MM.1S (cell line): ENCODE data around the gene NUP50.

Experiments
- DNase-seq: peaks from one replicate; pipeline ENCODE4 v3.0.0-alpha.2; 2015
- H2AFZ ChIP-seq: fragments of 300-600 bp; sonication (generic); 2 replicates; pipeline ENCODE4 v1.6.0; 2016; ENCODE audit warnings: antibody characterized with exemption, low read length
- H3F3A ChIP-seq: fragments of 300-600 bp; sonication (generic); 2 replicates; pipeline ENCODE4 v1.6.1; 2016; ENCODE audit warnings: mild to moderate bottlenecking, antibody characterized with exemption, low read length, moderate library complexity, mixed read lengths; ENCODE audit not compliant: insufficient read depth
- H3K27ac ChIP-seq: fragments of 300-600 bp; sonication (generic); 2 replicates; pipeline ENCODE4 v1.5.1; 2016; ENCODE audit warnings: mild to moderate bottlenecking, low read length
- H3K27me3 ChIP-seq: fragments of 300-600 bp; sonication (generic); replicated peaks from 2 replicates; pipeline ENCODE4 v1.6.0; 2016; ENCODE audit warnings: low read length; ENCODE audit not compliant: insufficient read depth
- H3K36me3 ChIP-seq: fragments of 300-600 bp; sonication (generic); replicated peaks from 2 replicates; pipeline ENCODE4 v1.6.1; 2016; ENCODE audit warnings: mild to moderate bottlenecking, low read length, mixed read lengths; ENCODE audit not compliant: insufficient read depth
- H3K4me1 ChIP-seq: fragments of 300-600 bp; sonication (generic); 2 replicates; pipeline ENCODE4 v1.6.1; 2016; ENCODE audit warnings: low read length, mixed read lengths
- H3K4me2 ChIP-seq: fragments of 300-600 bp; sonication (generic); 2 replicates; pipeline ENCODE4 v1.6.0; 2016; ENCODE audit warnings: low read depth, low read length
- H3K4me3 ChIP-seq: fragments of 300-600 bp; sonication (generic); 2 replicates; pipeline ENCODE4 v1.5.1; 2016; ENCODE audit warnings: low read length, mixed read lengths
- H3K79me2 ChIP-seq: fragments of 300-600 bp; sonication (generic); 2 replicates; pipeline ENCODE4 v1.6.1; 2016; ENCODE audit warnings: mixed run types, low read length, mixed read lengths
- H3K9ac ChIP-seq: fragments of 300-600 bp; sonication (generic); 2 replicates; pipeline ENCODE4 v1.6.1; 2016; ENCODE audit warnings: low read length, mixed read lengths
- H3K9me2 ChIP-seq: fragments of 300-600 bp; sonication (generic); replicated peaks from 2 replicates; pipeline ENCODE4 v1.6.1; 2016; ENCODE audit warnings: mild to moderate bottlenecking, low read length, mixed read lengths; ENCODE audit not compliant: insufficient read depth
- H3K9me3 ChIP-seq: fragments of 300-600 bp; sonication (generic); replicated peaks from 2 replicates; pipeline ENCODE4 v1.6.1; 2016; ENCODE audit warnings: mild to moderate bottlenecking, low read length, mixed read lengths; ENCODE audit not compliant: insufficient read depth
- H4K20me1 ChIP-seq: fragments of 300-600 bp; sonication (generic); 2 replicates; pipeline ENCODE4 v1.6.1; 2016; ENCODE audit warnings: mild to moderate bottlenecking, low read length, moderate library complexity, mixed read lengths; ENCODE audit not compliant: insufficient read depth
- CTCF ChIP-seq: fragments of 300-600 bp; sonication (generic); IDR thresholded peaks from 2 replicates; pipeline ENCODE4 v1.5.1; 2016; ENCODE audit warnings: antibody characterized with exemption, low read length, mixed read lengths
- EZH2 ChIP-seq: fragments of 300-600 bp; sonication (generic); optimal IDR thresholded peaks from 2 replicates; pipeline ENCODE3; 2017; ENCODE audit warnings: low read depth, mild to moderate bottlenecking, antibody characterized with exemption, low read length, mixed read lengths
- EZH2phosphoT487 ChIP-seq: fragments of 300-600 bp; sonication (generic); IDR thresholded peaks from 2 replicates; pipeline ENCODE4 v1.6.1; 2018; ENCODE audit warnings: antibody characterized with exemption, low read length

NUP50 gene

GRCh38 chr22:45203150-45203951 is 39.6 kb downstream of the NUP50 start:
- no peak for DNase-seq
- Histone ChIP-seq H4K20me1 (no peaks in the 10 kb centered on the region), H3K79me2 (peaks cover 10% of the 10 kb centered on the region), H3K9ac (no peak overlapping the region), H3K27me3 (no peaks in the 10 kb centered on the region), H3F3A (no peaks in the 10 kb centered on the region), H3K9me2 (no peaks in the 10 kb centered on the region), H3K4me2 (no peak overlapping the region), H3K9me3 (no peaks in the 10 kb centered on the region), H3K27ac (no peak overlapping the region), H2AFZ (no peak overlapping the region), H3K4me1 (no peaks in the 10 kb centered on the region), H3K4me3 (no peak overlapping the region), H3K36me3 (no peaks in the 10 kb centered on the region; the same call in 1 of the 2 replicates)
- no peak for TF ChIP-seq CTCF
- TF ChIP-seq EZH2phosphoT487: no peak
- no peak for TF ChIP-seq EZH2

GRCh38 chr22:45204241-45204640 is 40.5 kb downstream of the NUP50 start:
- H3K4me3 ChIP-seq: no peak overlapping the region
- DNase-seq: no peak
- H3K27ac ChIP-seq: no peak overlapping the region
- H3K27me3 ChIP-seq: no peaks in the 10 kb centered on the region
- no peak overlapping the region for H3K9ac ChIP-seq
- peaks cover 19% of the 10 kb centered on the region for H3K79me2 ChIP-seq
- H3F3A ChIP-seq: no peaks in the 10 kb centered on the region
- H3K9me3 ChIP-seq: no peaks in the 10 kb centered on the region
- H3K36me3 ChIP-seq: no peaks in the 10 kb centered on the region; the same call in 1 of the 2 replicates
- no peaks in the 10 kb centered on the region for H4K20me1 ChIP-seq
- TF ChIP-seq EZH2phosphoT487 (no peak), EZH2 (no peak), CTCF (no peak)
- H3K4me1 ChIP-seq: no peaks in the 10 kb centered on the region
- H3K4me2 ChIP-seq: no peak overlapping the region
- no peak overlapping the region for H2AFZ ChIP-seq
- no peaks in the 10 kb centered on the region for H3K9me2 ChIP-seq

DNA sequence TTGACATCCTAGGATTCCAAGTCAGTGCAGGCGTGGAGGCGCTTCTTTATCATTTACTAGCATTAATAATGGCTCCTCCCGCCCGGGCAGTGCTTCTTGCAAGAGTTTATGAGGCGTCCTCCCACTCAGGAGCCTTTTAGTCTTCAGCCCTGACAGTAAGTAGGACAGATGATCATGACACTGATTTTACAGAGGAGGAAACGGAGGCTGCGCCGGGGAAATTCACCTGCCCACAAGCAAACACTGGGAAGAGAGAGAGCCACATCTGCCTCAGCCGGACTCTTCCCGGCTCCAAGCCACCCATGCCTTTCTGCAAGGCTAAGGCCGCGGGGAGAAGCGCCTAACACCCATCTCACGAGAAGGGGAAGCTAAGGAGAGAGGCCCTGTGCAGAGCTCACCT is 41.1 kb downstream of the NUP50 start:
- H4K20me1 ChIP-seq: no peaks in the 10 kb centered on the region
- H3K4me1 ChIP-seq: no peaks in the 10 kb centered on the region
- H2AFZ ChIP-seq: no peak overlapping the region
- H3K27me3 ChIP-seq: no peaks in the 10 kb centered on the region
- no peaks in the 10 kb centered on the region for H3F3A ChIP-seq
- DNase-seq: no peak
- no peak overlapping the region for H3K4me3 ChIP-seq
- H3K9ac ChIP-seq: no peak overlapping the region
- H3K27ac ChIP-seq: no peak overlapping the region
- H3K79me2 ChIP-seq: peaks cover 24% of the 10 kb centered on the region
- no peak overlapping the region for H3K4me2 ChIP-seq
- no peaks in the 10 kb centered on the region for H3K9me2 ChIP-seq
- TF ChIP-seq CTCF (no peak), EZH2 (no peak), EZH2phosphoT487 (no peak)
- H3K36me3 ChIP-seq: no peaks in the 10 kb centered on the region; the same call in 1 of the 2 replicates
- no peaks in the 10 kb centered on the region for H3K9me3 ChIP-seq
